HG03565 (cell line): ENCODE results near the gene GCH1.
"Not testable (repeated sequence)": the region's sequence is repeated elsewhere in the genome, so short reads cannot be mapped to it uniquely, and the experiment has no call there.

Source experiments
- ATAC-seq: cut with Tn5 transposase; IDR thresholded peaks from one replicate; pipeline ENCODE4 v1.9.1; 2021; ENCODE audit warnings: mild to moderate bottlenecking, moderate library complexity; ENCODE audit not compliant: unreplicated experiment

GCH1 gene, protein sequence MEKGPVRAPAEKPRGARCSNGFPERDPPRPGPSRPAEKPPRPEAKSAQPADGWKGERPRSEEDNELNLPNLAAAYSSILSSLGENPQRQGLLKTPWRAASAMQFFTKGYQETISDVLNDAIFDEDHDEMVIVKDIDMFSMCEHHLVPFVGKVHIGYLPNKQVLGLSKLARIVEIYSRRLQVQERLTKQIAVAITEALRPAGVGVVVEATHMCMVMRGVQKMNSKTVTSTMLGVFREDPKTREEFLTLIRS

DNA sequence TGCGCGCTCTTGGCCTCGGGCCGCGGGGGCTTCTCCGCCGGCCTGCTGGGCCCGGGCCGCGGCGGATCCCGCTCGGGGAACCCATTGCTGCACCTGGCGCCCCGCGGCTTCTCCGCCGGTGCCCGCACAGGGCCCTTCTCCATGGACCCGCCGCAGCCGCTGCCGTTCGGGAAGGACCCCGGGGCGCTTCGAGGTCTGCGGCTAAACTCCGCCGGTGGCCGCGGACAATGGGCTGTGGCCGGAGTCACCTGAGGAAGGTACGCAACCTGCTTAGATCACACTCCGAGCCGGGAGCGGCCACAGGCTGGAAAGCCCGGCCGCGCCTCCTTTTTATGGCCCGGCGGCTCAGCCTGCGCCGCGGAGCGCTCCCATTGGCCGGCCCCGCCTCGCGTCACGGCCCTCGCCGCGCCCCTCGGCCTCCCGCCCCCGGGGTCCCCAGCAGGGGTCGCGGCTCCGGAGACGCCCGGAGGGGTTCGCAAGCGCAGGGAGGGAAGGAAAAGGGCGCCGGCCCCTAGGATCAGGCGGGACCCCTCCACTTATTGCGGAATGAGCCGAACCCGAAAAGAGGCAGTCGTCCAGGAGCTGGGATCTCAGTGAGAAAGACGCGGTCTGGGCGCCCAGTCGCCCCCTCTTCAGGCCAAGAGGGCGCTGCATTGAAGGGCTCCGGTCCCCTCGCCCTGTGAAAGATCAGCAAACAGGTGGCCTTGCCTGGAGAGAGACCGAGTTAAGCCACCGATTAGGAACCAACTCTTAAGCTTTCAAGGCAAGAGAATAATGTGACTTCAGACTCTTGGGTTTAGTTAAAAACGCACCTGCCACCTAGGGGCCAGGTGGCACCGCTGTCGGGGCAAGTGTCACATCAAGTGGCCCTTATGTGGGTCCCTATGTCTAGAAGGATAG, at the start of gene GCH1:
GCH1 (minus strand) TSS at position 306 of the 900 bp plus-strand sequence; CDS start at position 143, 163 bp downstream.
- peak; percentile 67 for ATAC-seq

DNA sequence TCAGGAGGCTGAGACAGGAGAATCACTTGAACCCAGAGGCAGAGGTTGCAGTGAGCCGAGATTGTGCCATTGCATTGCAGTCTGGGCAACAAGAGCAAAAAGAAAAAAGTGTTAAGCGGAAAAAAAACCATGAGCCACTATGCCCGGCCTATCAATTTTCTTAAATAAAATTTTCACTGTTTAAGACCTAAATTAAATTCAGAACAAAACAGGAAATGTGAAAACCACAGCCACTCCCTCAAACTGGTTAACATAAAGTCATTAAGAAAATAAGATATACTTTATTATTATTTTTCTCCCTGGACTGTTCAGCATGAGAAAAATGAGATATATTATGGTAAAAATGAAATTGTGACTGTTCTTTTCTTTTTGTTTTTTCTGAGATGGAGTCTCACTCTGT, 44.6 kb upstream of the GCH1 start:
- no peak for ATAC-seq

DNA sequence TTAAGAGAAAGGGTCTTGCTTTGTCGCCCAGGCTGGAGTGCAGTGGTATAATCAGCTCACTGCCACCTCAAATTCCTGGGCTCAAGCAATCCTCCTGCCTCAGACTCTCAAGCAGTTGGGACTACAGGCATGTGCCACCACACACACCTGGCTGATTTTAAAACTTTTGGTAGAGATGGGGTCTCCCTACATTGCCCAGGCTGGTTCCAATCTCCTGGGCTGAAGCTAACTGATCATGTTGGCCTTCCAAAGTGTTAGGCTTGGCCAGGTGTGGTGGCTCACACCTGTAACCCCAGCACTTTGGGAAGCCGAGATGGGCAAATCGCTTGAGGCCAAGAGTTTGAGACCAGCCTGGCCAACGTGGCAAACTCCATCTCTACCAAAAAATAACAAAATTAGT, 43.9 kb upstream of the GCH1 start:
- no peak for ATAC-seq

DNA sequence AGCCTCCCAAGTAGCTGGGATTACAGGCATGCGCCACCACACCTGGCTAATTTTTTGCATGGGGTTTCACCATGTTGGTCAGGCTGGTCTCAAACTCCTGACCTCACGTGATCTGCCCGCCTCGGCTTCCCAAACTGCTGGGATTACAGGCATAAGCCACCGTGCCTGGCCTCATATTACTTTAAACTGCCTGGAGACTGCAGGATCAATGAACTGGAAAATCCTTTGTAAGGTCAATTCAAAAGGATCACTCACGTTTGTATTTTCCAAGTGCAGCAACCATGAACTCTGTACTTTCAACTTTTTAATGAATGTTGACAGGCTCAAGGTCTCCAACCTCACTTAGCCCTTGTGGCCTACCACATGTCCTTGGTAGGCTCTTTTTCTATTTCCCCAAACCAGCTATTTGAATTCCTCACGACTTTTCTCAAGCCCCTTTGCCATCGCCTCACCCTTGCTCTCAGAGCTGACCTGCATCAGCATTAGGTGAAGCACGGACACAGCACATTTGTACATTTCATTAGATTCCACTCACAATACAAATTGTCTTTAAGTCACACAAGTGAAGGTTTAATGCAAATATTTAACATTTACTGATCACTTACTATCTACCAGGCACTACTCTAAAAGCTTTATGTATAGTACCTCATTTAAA, 42.2 kb upstream of the GCH1 start:
- no peak for ATAC-seq

DNA sequence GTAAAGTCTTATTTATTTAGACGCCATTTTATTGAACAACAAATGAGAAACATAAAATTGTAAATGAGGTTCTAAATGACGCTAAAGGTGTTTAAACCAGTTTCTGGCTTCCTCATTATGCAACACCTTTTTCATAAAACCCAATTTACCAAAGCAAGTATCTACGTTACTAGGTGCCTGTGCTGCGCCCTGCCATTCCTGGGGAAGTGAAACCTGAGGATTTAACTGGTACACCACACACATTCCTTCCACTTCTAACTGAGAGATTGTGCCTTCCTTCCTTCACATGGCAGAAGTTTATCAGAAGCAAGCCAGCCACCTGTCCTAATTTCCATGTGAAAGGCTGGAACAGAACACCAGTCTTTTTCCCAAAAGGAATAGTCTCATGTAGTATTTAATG, 40.3 kb upstream of the GCH1 start:
- ATAC-seq: no peak

DNA sequence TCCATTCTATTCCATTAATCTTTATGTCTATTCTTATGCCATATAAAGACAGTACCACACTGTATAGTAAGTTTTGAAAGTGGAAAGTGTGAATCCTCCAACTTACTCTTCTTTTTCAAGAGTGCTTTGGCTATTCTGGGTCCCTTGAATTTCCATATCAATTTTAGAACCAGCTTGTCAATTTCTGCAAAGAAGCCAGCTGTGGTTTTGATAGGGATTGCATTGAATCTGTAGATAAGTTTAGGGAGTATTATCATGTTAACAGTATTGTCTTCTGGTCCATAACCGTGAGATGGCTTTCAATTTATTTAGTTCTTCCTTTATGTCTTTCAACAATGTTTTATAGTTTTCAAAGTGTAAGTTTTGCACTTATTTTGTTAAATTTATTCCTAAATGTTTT, 34.2 kb upstream of the GCH1 start:
- no peak for ATAC-seq

DNA sequence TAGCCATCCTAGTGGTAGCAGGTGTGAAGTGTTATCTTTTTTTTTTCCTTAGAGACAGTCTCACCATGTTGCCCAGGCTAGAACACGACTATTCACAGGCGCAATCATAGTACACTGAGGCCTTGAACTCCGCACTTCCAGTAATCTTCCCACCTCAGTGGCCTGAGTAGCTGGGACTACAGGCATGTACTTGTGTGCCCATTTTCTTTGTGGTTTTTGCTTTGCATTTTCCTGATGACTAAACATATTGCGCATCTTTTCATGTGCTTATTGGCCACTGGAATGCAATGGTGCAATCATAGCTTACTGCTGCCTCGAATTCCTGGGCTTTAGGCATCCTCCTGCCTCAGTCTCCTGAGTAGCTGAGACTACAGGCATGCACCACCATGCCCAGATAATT, 33.3 kb upstream of the GCH1 start:
- ATAC-seq: no peak

DNA sequence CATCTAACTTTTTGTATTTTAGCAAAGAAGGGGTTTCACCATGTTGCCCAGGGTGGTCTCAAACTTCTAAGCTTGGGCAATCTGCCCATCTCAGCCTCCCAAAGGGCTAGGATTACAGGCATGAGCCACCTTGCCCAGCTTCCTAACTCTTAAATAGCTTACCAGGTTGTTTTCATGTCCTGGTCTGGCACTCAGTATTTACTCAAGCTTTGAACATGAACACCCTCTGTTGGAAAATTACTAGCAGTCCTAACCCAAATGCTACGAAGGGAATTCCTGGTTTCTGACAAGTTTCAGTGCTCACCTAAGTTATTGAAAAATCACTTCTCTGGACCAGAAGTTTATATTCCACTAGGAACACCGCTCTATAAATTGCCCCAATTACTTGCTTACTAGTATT, 32.5 kb upstream of the GCH1 start:
- ATAC-seq: no peak

DNA sequence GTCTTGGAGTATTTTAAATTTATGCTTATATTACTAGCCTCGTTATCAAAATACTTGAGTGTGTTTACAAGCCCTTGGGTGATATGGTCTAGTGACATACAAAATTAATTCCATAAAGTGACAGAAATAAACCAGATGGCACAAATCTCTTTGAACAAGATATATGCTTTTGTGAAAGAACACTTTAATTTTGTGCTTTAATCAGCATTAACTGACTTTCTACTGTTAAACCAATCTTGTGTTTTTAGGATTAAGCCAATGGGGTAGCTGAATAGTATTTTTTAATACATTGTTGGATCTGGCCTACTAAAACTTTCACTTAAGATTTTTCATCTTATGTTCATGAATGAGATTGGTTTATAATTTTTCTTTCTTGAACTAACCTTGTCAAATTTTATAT, 30.4 kb upstream of the GCH1 start:
- no peak for ATAC-seq

DNA sequence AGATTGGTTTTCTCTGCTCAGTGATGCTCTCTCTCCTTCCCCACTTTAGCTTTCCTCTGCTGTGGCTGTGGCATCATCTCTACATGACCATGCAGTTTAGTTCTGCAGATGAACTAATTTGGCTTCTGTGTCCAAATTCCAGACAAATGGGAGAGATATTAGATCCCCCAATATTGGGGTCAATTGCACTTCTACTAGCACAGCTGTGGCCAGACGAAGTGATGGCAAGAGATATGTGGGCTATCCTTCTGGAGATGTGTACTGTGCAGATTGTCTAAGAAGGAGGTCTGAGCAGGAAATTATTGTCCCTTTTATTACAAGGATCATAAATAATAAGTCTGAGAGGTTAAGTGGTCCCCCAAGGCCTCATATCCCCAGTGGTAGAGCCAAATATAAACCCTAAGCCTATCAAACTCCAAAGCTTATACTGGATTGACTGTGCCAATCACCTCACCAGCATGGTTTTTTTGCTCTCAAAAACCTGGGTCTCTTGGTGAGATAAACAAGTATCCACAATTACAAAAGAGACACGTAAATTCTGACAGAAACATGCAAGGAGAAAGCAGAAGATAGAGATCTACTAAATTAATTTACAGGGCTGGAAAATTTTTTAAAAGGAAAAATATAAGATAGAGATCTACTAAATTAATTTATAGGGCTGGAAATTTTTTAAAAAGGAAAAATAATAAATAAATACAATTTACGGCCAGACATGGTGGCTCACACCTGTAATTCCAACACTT, 29.1 kb upstream of the GCH1 start:
- ATAC-seq: no peak

DNA sequence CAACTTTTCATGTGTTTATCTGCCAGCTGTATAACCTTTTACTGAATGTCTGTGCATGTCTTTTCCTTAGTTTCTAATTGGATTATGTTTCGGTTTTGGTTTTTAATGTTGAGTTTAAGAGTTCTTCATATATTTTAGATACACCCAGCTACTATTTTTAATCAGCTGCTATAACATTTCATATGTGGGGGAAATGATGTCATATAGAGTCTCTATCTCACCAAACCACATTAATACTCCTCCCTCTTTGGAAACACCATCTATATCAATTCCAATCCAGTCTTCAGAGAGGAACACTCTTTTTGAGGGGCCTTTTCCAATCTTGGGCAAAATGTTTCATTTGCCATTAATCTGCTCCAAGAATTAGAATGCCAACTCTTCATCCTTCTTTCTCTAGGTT, 28.5 kb upstream of the GCH1 start:
- ATAC-seq: no peak

DNA sequence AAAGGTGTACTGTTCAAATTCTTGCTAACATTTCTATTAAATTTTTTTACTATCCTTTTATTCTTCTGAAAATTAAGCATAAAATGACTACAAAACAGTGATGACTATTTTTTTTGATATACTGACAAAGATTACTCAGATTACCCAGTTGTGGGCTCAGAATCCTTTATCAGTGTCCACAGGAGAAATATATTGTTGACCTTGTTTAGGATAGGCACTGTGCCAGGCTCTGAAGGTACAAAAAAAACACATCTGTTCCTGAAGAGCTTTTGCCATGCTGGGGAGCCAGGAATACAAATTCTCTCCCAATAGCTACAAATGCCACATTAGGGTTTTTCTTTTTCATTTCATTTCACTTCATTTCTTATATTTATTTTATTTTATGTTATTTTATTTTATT, 26.9 kb upstream of the GCH1 start:
- ATAC-seq: no peak

DNA sequence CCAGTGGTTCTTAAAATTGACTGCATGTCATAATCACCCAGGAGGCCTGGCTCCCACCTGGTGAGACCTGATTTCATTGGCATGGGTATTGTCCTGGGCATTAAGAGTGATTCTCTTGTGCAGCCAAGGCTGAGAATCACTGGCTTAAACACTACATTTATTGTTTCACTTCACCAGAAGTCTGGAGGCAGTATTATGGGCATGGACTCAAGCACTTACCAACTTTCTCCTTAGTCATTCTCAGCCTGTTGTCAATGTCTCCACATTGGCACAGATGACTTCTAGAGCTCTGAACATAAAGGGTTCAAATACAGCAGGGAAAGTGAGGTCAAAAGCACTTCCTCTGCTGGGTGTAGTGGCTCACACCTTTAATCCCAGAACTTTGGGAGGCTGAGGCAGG, 25.6 kb upstream of the GCH1 start:
- ATAC-seq: no peak

DNA sequence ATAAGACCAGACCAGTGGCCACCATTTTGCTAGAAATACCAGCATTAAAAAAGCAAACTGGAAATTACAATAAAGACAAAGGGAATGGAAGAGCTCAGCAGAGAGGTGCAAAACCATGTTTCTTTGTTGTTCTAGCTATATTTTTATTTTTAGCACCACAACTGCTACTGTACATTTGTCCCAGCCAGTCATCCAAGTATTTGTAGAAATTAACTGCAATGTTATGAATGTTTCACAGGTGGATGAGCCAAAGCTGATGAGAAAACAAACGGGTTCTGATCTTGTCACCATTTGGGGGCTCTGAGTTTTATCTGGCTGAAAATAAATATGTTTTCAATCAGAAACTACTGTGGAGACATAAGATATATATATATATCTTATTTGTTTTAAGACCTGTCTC, 24.9 kb upstream of the GCH1 start:
- no peak for ATAC-seq

DNA sequence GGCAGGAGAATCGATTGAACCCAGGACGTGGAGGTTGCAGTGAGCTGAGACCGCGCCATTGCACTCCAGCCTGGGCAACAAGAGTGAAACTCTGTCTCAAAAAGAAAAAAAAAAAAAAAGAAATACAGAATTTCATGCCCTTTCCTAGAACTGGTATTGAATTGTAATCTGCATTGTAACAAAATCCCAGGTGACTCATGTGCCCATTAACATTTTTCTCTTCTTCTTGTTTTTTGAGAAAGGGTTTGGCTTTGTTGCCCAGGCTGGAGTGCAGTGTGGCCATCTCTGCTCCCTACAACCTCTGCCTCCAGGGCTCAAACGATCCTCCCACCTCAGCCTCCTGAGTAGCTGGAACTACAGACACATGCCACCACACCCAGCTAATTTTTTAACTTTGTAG, 23.9 kb upstream of the GCH1 start:
- not testable (repeated sequence) for ATAC-seq

DNA sequence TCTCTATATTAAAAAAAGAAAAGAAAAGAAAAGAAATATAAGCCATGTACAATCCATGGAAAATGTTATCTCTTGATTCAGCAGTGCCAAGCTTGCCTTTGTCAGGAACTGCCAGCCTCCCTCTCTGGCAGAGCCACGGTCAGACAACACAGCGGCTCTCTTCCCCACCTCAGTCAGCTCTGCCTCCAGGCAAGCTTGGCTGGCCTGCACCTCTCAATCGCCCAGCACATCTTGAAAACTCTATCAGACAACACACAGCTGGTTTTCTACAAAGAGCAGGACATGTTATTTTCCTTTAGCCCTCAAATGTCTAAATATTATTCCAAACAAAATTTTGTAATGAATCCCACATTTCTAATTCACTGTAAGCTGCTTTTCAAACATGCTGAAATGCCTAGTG, 20.0 kb upstream of the GCH1 start:
- no peak for ATAC-seq

DNA sequence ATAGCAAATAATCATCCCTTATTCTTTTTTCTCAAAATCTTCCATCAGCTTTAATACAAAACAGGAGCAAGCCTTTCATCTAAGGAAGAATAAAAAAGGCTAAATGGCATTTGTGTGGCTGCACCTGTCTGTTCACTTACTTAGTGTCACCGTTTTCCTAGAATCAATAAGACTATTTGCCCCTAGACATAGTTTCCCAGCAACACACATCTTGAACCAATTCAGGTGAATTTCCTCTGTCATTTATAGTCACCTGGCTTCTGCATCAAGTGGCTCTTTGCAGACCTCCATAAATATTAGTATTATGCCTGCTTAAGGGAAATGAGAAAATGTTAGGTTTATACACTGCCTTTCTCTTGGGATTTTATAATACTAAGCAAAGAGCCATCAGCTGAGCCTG, 17.4 kb upstream of the GCH1 start:
- no peak for ATAC-seq

DNA sequence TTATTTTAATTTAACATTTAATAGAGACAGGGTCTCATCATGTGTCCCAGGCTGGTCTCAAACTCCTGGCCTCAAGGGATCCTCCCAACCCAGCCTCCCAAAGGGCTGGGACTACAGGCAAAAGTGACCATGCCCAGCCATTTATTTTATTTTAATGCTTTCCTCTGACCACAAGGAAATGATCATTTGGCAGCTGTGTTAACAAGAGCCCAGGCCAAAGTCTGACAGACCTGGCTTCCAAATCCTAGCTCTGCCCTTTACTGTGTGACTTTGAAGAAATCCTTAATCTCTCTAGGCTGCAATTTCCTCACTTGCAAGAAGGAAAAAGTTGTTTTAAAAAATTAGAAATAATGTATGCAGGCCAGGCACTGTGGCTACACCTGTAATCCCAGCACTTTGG, 16.7 kb upstream of the GCH1 start:
- no peak for ATAC-seq

DNA sequence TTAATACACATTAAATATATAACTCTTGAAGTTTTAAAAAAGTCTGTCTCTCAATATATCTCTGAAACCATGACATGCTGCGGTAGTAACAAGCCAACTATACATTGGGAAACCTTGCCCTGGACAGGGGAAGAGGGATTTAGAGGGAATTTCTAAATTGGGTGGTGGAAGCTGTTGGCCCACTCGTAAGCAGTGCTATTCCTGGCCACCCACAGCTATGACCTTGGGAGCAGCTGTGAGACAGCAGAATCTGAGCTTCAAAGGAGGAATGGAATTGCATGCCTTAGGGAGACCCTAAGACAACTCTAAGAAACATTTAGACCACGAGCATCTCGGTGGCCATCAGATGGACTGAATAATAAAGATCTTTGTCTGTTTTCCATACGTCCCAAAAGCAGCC, 15.8 kb upstream of the GCH1 start:
- ATAC-seq: no peak

DNA sequence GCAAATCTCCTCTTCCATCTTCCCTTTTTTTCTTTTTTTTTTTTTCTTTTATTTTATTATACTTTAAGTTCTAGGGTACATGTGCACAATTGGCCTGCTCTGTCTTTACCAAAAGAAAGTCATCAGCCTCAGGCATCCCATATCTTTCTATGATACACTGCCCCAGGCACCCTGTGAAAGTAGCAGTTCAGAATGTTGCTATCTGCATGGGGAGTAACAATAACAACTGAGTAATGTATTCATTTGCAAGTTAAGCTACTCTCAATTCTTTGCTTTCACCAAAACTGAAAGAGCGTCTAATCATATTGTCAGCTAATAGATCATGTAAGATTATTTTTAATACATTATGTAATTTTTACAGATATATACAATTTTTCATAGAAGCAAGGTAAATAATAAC, 13.5 kb upstream of the GCH1 start:
- no peak for ATAC-seq

DNA sequence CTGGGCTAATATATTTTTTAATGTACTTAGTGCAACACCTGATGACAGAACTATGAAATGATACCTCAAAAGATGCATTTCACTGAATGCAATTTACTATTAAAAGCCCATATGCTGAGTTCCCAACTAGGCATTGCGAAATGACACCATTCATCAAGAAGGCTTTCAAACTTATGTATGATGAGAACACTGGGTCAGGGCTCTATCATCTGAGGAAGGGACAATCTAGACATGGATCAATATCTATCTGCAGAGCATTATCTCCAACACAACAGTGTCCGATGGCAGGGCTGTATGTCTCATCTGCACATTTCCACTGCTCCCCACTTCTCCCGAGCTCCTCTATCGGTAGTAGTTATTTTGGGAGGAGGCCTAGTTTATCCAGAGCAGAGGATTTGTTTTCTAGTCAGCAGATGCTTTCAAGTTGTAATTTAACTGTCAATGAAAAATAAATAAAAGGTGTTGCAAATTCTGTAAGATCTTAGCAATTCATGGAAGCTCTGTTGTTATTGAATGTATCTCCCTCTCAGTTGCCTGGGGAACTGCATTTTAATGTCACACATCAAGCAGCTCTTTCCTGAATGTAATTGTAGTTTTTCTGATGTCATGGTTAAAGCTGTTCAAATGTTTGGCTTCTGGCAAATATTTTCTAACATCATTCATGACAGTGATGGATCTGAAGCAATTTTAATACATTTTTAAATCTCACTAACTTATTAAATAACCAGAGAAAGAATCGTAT, 7.4 kb upstream of the GCH1 start:
- no peak for ATAC-seq
